Measurements from ENCODE around the gene LRRC4B.
"Not testable (repeated sequence)": the region's sequence is repeated elsewhere in the genome, so short reads cannot be mapped to it uniquely, and the experiment has no call there.

LRRC4B gene

DNA sequence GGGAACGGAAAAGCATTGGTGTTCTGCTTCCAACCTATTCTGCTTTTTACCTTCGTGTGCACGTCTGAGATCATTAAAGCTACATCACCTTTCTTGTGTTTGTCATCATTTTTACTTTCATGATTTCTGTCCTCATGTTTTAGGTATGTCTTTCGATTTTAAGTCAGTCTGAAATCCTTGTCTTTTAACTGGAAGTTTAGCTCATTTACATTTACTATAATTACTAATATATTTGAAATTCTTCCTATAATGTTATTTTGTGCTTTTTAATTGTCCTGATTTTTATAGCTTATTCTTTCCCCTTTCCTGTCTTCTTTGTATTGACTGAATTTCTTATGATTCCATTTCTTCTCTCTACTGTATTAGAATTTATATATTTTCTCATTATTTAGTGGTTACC lies 35.3 kb downstream of the LRRC4B start:
- no peak for FAIRE-seq
- no peak for DNase-seq (ENCODE audit: extremely low spot score, insufficient read length, low read depth)

DNA sequence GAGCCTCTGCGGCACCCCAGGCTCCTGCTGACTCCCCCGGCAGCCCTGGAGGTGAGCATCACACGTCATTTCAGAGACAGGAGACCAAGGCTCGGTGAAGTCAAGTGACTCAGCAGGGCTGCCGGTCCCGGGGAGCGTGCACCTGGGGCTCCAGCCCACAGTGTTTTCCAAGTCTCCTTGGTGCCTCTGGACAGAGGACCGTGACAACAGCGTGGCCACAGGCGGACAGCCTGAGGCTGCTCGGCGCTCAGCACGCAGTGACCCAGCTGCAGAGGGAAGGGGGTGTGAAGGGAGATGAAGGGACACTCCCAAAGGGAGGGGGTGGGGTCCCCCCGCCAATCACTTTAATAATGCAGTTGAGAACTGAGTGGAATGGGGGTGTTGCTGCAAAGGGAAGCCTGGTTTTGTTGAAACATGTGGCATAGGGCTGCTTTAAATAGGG lies 37.0 kb downstream of the LRRC4B start:
- DNase-seq (ENCODE audit: extremely low spot score, insufficient read length, low read depth) (no peak), FAIRE-seq (no peak)

DNA sequence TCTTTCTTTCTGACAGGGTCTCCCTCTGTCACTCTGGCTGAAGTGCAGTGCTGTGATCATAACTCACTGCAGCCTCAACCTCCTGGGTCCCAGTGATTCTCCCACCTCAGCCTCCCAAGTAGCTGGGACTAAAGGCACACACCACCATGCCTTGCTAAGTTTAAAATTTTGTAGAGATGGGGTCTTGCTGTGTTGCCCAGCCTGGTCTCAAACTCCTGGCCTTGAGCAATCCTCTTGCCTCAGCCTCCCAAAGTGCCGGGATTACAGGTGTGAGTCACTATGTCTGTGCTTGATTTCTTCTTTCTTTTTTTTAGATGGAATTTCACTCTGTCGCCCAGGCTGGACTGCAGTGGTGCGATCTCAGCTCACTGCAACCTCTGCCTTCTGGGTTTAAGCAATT lies 40.2 kb downstream of the LRRC4B start:
- DNase-seq (ENCODE audit: extremely low spot score, insufficient read length, low read depth); FAIRE-seq: not testable (repeated sequence)

DNA sequence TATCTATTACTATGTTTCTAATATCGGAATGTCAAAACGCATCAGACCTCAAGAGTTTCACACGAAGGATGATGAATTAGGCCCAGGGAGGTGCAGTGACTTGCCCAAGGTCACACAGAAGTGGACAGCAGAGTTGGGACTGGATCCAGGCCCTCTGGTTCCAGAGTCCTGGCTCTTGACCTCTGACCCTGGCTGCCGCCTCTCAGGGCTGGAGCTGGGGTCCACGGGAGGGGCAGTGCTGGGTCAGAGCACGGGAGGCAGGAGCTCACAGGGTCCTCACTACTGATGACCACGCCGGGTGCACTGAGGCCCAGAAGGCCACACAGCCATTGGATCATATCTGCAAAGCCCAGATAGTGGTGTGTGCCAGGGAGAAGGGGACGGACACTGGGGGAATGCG lies 45.4 kb downstream of the LRRC4B start:
- FAIRE-seq, result no peak
- DNase-seq (ENCODE audit: extremely low spot score, insufficient read length, low read depth), result no peak

DNA sequence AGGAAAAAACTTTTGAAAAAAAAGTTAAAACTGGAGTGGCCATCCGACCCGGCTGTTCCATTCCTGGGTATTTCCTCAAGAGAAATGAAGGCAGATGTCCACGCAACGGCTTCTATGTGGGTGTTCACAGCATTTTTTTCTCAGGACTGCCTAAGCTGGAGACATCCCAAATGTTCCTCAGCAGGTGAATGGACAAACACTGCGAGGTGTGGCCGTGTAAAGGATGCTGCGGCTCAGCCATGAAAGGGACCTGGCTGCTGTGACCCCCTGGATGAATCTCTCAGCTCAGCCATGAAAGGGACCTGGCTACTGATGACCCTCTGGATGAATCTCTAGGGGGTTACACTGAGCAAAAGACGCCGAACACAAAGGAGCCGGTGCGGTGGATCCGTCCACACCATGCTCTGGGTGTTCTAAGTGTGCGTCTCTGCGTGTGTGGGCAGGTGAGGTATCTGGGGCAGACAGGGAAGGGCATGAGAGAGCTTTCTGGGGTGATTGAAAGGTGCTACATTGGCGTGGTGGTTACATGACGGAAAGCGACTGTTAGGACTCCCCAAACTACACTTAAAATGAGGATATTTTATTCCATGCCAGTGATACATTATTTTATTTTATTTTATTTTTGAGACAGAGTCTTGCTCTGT lies 47.3 kb downstream of the LRRC4B start:
- FAIRE-seq (no peak), DNase-seq (ENCODE audit: extremely low spot score, insufficient read length, low read depth) (no peak)

DNA sequence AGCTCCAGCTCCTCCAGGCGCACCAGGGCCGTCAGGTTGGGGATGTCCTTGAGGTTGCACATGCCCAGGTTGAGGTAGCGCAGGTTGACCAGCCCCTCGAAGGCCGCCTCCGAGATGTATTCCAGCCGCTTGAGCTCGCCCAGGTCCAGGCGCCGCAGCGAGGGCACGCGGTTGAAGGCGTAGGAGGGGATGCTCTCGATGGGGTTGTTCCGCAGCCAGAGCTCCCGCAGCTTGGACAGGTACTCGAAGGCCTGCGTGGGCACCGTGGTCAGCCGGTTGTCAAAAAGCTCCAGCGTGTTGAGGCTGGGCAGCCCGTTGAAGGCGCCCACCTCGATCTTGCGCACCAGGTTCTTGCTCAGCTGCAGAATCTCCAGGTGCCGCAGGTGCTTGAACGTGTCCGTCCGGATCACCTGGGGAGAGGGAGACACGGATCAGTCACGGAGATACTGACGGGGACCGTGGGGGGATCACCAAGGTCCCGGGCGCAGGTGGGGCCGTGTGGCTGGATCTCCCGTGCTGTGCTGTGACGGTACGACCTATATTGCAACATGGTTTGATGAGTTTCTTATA lies 49.1 kb downstream of the LRRC4B start:
- DNase-seq (ENCODE audit: extremely low spot score, insufficient read length, low read depth) (no peak), FAIRE-seq (no peak)

DNA sequence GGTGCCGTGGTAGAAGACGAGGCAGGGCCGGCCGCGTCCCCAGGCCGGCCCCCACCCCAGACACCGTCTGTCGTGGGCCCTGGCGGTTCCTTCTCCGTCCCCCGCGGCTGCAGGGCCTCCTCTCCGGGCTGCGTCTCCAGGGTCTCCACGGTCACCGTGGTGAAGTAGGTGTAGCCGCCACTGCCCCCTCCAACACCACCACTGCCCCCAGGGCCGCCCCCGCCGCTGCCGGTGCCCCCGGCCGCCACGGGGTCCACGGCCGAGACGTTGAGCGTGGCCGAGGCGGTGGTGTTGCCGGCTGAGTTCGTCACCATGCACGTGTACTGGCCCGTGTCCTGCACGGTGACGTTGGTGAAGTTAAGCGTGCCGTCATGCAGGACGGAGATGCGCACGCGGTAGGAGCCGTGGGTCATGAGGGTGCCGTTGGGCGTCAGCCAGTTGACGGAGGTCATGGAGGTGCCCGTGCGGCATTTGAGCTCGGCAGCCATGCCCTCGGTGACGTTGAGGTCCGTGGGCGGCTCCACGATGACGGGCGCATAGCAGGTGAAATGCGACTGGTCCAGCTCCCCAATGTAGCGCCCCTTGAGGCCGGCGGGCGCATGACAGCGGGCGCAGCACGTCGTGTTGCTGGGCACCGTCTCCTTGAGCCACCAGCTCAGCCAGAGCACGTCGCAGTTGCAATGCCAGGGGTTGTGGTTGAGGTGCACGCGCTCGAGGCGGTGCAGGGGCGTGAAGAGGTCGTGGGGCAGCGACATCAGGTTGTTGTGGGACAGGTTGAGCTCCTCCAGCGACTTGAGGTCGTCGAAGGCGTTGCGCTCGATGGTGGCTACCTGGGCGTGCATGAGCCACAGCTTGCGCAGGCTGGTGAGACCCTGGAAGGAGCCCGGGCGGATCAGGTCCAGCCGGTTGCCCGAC lies 49.9 kb downstream of the LRRC4B start:
- DNase-seq (ENCODE audit: extremely low spot score, insufficient read length, low read depth), result no peak
- no peak for FAIRE-seq

DNA sequence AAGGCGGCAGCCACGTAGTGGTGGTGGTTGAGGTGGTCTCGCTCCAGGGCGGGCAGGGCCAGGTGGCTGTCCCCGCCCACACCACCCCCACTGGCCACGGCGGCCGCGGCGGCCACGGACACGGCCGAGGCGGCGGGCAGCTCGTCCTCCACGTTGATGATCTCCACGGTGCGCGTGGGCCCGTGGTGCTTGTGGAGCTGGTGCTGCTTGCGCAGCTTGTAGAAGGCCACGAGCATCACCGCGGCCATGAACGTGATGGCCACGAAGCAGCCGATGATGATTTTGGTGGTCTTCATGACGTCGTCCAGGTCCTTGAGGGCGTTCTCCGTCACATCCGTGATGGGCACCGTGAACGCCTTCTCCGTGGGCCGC lies 50.5 kb downstream of the LRRC4B start:
- no peak for DNase-seq (ENCODE audit: extremely low spot score, insufficient read length, low read depth)
- no peak for FAIRE-seq

DNA sequence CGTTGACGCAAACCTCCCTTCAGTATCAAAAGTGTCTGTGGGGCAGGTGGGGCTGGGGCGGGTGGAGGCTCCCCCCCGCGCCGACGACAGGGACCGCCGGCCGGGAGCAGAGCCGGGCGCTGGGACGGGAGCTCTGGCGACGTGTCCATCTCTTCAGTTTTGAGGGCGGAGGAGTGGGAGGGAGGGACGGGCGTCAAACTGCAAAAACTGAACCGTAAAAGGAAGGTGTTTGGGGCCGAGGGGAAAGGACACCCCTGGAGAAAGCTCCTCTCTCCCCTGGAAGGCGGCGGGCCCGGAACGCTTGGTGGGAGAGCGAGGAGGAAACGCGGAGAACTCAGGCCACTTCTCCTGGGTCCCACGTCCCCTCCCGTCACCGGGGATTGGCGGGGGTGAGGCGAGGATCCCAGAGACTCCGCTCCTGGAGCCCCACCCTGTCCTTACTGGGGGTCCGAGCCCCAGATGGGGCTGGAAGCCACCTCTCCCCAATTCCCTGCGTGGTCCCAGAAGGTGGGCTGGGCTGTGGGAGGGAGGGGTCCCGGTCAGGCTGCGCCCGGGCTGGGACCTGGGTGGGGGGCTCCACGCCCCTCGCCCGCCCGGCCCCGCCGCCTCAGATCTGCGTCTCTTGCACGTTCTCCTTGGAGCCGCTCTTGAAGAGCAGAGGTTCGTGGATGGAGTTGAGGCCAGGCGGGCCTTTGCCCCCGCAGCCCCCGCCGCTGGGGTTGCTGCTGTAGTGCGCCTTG lies 51.1 kb downstream of the LRRC4B start:
- no peak for DNase-seq (ENCODE audit: extremely low spot score, insufficient read length, low read depth)
- no peak for FAIRE-seq

DNA sequence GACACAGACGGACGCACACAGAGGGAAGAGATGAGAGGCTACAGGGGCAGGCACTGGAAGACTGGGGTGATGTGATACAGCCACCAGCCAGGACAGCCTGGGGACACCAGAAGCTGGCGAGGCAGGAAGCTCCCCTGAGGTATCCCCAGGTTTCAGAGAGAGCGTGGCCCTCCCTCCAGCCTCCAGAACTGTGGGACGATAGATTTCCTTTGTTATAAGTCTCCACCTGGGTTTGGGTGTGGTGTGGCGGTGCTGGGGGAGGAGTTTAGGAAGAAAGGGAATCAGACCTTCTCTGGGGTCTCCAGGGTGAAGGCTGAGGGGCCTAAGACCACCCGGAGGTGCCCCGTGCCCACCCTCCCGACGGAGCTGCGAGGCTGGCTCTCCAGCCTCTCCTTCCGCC lies 51.8 kb downstream of the LRRC4B start:
- no peak for FAIRE-seq

DNA sequence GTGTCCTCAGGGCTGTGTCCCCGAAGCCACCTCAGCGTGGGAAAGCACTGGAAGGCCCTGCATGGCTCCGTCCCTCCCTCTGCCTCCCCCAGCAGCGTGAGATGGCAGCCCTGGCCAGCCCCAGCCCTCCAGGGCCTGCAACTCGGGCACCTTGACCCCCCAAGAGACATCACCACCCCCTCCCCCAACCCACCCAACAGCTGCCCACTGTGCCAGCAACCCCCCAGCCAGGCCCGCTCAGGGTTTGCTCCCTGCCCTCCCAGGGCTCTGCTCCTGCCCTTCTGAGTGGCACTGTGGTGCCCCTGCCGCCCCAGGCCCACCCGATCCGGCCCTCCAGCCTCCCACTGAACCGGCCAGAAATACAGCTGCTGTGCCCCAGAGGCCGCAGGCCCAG lies 53.1 kb downstream of the LRRC4B start:
- FAIRE-seq, result no peak

More for the DNA sequence above, 51.8 kb downstream of the LRRC4B start:
- DNase-seq (ENCODE audit: extremely low spot score, insufficient read length, low read depth), result no peak

DNA sequence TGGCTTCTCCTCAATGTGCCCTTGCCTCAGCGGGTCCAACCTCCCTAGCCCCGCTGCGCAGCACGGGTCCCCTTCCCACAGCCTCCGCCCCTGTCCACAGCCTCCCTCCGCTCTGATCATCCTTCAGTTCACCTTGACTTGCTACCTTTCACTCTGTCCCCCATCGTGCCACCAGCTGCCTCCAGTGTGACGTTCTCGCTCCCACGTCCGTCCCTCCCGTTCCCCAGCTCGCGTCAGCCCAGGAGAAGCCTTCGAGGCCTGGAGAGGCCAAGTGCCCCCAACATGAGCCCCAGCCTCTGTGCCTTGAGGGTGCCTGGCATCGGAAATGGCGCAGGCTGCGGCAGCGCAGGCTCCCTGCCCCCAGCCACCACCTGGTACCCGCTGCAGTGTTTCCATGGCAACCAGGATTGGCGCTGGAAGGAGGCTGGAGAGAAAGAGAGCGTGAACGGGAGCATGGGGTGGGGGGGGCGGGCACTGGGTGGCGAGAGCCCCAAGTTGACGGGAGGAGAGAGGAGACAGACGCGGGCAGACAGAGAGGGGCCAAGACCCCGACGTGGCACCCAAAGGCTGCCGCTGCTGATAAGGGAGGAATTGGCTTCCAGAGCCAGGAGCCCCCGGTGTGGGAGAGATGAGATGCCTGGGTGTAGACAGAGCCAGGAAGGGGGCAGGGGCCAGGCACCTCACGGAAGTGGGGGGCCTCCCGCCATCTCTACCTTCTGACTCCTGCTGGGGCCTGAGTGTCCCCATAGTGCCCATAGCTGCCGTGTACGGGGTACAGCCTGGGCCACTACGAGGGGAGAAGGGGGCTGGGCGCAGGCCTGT lies 53.7 kb downstream of the LRRC4B start:
- DNase-seq (ENCODE audit: extremely low spot score, insufficient read length, low read depth), result no peak
- FAIRE-seq, result no peak

More for the DNA sequence above, 53.1 kb downstream of the LRRC4B start:
- DNase-seq (ENCODE audit: extremely low spot score, insufficient read length, low read depth), result no peak

DNA sequence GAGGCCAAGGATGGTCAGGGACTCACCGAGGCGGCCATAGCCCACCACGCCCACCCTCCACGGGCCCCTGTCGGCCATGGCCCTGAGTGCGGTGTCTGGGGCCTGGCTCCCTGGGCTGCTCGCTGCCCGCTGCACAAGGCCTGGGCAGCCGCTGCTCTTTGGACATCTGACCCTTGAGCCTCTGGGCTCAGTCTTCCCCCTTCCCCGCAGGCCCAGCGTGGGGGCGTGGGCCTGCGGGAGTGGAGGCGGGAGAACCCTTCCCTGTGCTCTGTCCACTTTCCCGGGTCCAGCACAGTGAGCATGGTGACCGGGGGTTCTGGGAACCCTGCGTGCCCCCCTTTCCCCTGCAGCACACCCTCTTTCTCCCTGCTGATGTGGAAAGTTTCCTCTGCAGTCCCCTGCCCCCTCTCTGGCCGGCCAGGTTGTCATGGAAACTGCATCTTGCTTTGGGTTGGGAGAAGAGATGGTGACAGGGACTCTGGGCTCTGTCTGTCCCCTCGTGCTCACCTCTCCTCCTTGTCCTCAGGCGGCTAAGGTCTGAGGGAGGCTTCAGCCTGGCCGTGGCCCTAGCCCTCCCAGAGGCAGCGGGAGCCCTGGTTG lies 54.4 kb downstream of the LRRC4B start, which contains the start of gene ASPDH:
ASPDH (minus strand) TSS at position 168 of the 600 bp plus-strand sequence; CDS start at position 78, 90 bp downstream.
- no peak for DNase-seq (ENCODE audit: extremely low spot score, insufficient read length, low read depth)
- no peak for FAIRE-seq

DNA sequence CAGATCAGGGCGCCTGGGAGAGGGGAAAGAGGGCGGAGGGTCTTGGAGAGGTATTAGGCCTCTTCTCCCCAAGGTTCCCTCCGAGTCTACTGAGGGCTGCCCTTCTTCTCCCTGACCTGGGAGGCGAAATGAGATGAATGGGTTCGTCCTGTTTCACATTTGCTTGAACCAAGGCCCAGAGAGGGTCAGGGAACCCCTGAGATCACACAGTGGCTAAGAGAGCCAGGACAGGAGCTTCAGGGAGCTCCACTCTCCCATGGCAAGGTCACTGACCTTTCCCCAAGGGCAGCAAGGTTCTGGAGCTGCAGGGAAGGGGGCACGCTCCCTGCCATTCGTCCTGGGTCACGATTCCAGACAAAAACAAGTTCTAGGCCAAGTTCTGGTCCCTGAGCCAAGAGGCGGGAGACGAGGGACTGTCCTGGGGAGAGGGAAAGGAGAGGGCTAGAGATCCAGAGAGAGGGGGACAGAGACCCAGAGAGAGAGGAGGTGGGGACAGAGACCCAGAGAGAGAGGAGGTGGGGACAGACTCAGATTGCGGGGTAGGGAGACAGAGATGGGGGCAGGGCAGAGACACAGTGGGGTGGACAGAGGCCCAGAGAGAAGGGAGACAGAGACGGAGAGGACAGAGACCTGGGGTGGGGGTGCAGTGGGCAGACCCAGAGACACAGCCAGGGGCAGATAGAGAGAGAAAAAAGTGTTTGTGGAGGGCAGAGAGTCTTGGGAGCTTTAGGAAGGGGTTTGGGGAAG lies 55.1 kb downstream of the LRRC4B start:
- no peak for DNase-seq (ENCODE audit: extremely low spot score, insufficient read length, low read depth)
- no peak for FAIRE-seq

DNA sequence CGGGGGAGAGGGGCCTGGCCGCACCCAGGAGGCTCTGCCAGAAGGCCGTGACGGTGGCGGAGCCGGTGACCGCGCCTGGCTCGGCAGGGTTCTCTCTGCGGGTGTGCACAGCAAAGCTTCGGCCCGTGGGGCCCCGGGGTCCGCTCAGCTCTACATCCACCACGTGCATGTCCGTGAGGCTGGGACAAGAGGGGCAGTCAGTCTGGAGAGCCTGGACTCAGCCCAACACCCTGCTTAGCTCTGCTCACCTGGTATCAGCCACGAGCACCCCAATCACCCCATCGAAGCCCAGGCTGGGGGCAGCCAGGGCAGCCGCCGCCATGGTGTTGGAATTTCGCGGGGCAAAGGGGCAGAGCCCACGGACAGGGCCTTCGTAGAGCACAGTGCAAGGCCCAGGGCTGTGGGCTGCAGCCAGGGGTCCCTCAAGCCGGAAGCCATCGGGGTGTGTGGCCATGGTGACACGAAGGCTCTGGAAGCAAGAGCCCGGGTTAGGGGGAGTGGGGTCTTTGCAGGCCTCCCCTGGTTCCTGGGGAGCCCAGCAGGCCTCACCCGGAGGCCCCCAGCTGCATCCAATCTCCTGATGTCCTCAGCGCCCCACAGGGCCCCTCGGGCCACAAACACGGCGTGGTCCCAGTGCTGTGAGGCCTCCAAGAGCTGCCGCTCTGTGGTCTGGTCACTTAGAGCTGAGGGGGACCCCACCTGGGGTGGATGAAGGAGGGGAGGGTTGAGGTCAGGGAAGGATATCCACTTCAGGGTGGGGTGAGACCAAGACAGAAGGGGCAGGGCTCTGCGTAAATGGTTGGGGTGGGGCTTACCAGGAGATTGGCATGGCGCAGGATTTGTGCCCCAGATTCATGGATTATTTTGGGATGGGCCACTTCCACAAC lies 55.9 kb downstream of the LRRC4B start:
- FAIRE-seq, result no peak
- no peak for DNase-seq (ENCODE audit: extremely low spot score, insufficient read length, low read depth)

DNA sequence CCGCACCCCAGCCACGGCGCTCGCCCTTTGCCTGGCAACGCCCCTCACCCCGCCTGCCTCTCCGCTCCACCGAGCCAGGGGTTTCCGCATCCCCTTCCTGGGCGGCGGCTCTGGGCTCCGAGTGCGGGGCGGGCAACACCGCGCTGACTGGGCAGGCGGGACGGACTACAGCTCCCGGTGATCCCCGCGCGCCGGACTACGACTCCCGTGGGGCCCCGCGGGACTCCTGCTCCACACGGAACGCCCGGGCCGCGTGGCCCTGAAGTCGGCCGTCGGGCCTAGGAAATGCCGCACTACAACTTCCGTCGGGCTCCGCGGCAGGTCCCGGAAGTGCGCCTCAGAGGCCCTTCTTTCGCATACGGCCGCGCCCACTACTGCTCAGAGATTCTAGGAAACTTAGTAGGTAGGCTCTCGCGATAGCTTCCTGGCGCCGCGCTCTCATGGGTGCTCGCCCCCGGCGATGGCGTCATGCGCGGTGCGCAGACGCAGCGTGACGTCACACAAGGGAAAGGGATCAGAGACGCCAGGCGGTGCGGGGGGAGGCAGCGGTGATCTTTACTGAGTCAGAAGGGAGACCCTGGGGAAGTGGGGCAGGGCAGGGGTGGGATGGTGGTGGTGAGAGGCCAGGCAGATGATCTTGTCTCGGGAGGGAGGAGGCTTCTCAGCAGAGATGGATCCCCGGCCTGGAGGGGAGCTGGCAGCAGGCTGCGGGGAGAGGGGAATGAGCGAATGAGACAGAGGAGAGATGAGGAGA lies 57.0 kb downstream of the LRRC4B start, which contains the start of gene JOSD2:
JOSD2 (minus strand) TSS at position 123 of the 754 bp plus-strand sequence. CDS start 760 bp downstream, outside the sequence.
- FAIRE-seq (peak; percentile 98), DNase-seq (ENCODE audit: extremely low spot score, insufficient read length, low read depth) (peak; percentile 100)

DNA sequence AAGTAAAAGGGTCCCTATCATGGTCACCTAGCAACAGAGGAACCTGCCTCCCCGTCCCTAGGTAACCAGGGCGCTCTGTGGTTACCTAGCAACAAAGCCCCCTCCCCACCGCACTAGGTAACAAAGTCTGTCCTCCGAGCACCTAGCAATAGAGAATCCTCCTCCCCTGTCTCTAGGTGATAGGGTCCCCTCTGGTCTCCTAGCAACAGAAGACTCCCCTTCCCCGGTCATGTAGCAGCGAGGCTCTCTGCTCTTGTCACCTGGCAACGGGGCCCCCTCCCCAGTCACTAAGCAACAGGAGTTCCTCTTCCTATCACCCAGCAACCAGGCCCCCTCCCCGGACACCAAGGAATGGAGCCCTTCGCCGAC lies 57.6 kb downstream of the LRRC4B start:
- DNase-seq (ENCODE audit: extremely low spot score, insufficient read length, low read depth), result no peak

More for the DNA sequence above, 57.6 kb downstream of the LRRC4B start:
- no peak for FAIRE-seq

All from GM18507 (cell line).